ENCODE results near the gene ZAR1.

The ZAR1 gene

DNA sequence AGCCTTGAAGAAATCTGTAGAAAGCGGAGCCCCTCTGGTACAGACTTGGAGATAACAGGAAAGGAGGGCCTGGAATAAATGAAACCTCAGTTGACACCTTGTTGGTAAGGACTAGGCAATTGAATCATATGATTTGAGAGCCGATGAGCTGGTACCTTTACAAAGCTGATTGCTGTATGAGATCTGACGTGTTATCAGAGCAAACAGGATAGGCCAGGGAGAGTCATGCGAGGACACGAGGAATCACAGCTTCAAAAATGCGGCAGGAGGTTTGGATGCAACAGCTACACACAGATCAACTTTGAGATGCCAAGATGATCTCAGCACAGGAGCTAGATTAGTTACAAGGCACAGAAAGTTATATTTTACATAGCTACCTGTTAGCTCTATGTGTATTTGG lies 14.3 kb upstream of the ZAR1 start:
- no peak for DNase-seq (ENCODE audit: low read depth)
- TF ChIP-seq, protein P1, sequence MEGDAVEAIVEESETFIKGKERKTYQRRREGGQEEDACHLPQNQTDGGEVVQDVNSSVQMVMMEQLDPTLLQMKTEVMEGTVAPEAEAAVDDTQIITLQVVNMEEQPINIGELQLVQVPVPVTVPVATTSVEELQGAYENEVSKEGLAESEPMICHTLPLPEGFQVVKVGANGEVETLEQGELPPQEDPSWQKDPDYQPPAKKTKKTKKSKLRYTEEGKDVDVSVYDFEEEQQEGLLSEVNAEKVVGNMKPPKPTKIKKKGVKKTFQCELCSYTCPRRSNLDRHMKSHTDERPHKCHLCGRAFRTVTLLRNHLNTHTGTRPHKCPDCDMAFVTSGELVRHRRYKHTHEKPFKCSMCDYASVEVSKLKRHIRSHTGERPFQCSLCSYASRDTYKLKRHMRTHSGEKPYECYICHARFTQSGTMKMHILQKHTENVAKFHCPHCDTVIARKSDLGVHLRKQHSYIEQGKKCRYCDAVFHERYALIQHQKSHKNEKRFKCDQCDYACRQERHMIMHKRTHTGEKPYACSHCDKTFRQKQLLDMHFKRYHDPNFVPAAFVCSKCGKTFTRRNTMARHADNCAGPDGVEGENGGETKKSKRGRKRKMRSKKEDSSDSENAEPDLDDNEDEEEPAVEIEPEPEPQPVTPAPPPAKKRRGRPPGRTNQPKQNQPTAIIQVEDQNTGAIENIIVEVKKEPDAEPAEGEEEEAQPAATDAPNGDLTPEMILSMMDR (IDR thresholded peaks at IDR 0.05; ENCODE audit: insufficient read depth, low read depth, low read length, missing control alignments) = no peak
- H3K4me3 ChIP-seq (ENCODE audit: low read depth, low read length) = no peak overlapping the region

DNA sequence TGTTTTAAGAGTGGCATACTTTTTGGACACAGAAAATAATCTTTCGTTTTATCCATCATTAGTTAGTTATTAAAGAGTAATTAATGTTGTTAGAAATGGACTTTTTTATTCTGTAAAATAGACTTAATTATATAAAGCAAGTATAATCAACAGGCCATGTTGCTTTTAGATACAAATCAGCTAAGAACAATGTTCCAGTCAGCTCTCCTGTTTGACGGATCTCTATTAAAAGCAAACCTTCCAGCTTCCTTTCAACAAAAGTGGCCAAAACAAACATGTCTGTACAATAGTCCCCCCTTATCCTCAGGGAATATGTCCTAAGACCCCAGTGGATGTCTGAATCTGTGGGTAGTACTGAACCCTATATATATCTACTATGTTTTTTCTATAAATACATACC lies 11.8 kb upstream of the ZAR1 start:
- TF ChIP-seq, protein P1 (IDR thresholded peaks at IDR 0.05; ENCODE audit: insufficient read depth, low read depth, low read length, missing control alignments) = no peak
- no peak for DNase-seq (ENCODE audit: low read depth)
- no peak overlapping the region for H3K4me3 ChIP-seq (ENCODE audit: low read depth, low read length)

DNA sequence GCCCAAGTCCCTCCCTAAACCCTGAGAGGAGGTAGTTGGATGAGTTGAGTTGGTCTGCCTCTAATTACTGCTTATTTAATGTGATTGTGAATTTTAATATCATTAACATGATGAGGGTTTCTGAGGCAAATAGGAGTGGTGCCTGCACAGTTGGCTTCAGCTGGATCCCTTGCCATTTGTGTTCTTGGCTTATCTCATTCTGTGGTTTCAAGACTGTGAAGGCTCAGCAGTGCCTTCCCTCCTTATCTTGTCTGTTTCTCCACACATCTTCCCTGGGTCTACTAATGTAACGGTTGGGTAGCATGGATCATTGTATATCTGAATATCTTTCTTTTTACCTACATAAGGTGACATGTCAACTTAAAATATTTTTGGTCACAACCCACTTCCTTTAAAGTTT lies 8.5 kb upstream of the ZAR1 start:
- TF ChIP-seq, protein P1 (IDR thresholded peaks at IDR 0.05; ENCODE audit: insufficient read depth, low read depth, low read length, missing control alignments) = no peak
- no peak for DNase-seq (ENCODE audit: low read depth)
- no peak overlapping the region for H3K4me3 ChIP-seq (ENCODE audit: low read depth, low read length)

DNA sequence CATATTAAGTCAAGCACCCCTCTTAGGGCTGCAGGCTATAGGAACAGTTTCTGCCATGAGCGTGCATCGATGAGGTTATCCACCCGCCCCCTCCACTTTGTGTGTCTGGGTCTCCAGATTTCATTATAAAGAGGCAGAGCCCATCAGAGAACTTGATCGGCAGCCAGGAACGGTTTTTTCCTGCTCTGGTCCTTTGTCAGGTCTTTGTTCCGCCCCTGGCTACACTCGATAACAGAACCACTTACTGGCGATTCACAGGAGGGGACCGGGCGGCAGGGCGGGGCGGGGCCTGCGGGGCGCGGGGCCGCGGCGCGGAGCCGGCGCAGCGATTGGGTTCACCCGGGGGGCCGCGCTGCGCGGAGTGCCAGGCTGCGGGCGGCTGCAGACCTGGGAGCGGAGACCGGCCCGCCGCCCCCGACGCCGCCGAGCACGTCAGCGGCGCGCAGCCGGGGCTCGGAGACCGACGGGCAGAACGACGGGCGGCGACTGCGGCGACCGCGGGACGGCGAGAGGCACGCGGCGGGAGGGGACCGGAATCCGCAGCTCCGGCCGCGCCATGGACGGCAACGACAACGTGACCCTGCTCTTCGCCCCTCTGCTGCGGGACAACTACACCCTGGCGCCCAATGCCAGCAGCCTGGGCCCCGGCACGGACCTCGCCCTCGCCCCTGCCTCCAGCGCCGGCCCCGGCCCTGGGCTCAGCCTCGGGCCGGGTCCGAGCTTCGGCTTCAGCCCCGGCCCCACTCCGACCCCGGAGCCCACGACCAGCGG lies 6.9 kb upstream of the ZAR1 start, which contains the start of gene SLC10A4:
Gene SLC10A4, plus strand, starts transcription at position 338 of the 771 bp plus-strand sequence. Its CDS starts 219 bp downstream, at position 557.
- TF ChIP-seq, protein P1 (IDR thresholded peaks at IDR 0.05; ENCODE audit: insufficient read depth, low read depth, low read length, missing control alignments) = no peak

DNA sequence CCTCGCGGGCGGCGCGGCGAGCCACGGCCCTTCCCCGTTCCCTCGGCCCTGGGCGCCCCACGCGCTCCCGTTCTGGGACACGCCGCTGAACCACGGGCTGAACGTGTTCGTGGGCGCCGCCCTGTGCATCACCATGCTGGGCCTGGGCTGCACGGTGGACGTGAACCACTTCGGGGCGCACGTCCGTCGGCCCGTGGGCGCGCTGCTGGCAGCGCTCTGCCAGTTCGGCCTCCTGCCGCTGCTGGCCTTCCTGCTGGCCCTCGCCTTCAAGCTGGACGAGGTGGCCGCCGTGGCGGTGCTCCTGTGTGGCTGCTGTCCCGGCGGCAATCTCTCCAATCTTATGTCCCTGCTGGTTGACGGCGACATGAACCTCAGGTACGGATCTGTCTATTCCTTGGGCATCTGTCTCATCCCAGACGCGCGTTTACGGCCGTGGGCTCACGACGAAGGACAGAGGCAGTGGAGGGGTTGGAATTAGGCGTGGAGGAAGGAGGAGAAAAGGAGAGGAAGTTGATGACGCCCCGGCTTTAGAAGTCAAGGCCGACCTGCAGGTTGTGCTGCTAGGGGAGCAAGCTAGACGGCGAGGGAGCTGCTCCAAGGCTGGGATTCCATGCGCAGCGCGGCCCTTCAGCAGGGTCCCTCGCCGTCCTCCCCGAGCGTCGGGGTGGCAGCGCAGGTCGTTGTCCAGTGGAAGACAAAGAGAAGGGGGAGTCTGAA lies 6.1 kb upstream of the ZAR1 start:
- TF ChIP-seq, protein P1 (IDR thresholded peaks at IDR 0.05; ENCODE audit: insufficient read depth, low read depth, low read length, missing control alignments) = no peak
- no peak overlapping the region for H3K4me3 ChIP-seq (ENCODE audit: low read depth, low read length)
- DNase-seq (ENCODE audit: low read depth) = no peak

More for the DNA sequence above, 6.9 kb upstream of the ZAR1 start, which contains the start of gene SLC10A4:
- H3K4me3 ChIP-seq (ENCODE audit: low read depth, low read length) = no peak within 1 kb of the TSS
- no peak for DNase-seq (ENCODE audit: low read depth)

DNA sequence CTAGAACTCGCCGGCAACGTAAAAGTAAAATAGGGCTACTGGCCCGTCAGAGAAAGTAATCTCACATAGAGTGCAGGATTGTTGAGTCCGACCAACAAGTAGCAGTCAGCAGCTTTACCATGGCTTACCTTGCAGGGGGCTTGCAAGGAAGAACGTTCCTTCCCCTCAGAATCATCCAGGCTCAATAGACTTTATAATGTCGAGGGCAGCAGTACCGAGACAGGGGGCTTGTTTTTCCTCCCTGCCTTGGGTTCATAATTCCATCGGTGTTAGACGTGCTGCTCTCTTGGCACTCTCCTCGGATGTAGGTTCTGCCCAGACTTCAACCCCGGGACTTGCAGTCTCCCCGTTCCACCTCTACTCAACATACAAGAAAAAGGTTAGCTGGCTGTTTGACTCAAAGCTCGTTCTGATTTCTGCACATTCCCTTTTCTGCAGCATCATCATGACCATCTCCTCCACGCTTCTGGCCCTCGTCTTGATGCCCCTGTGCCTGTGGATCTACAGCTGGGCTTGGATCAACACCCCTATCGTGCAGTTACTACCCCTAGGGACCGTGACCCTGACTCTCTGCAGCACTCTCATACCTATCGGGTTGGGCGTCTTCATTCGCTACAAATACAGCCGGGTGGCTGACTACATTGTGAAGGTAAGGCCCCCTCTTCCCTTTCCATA lies 5.4 kb upstream of the ZAR1 start:
- TF ChIP-seq, protein P1 (IDR thresholded peaks at IDR 0.05; ENCODE audit: insufficient read depth, low read depth, low read length, missing control alignments) = no peak
- no peak for DNase-seq (ENCODE audit: low read depth)
- H3K4me3 ChIP-seq (ENCODE audit: low read depth, low read length) = no peak overlapping the region

All from GM12865 (cell line).